Smooth muscle cell (in vitro differentiated cells): ENCODE results near the gene KRT24. TPM values are rescaled to one million over a fixed set of nuclear protein-coding genes. Genes with fewer than 3 reads are reported as not detected.
"Not testable (repeated sequence)": the region's sequence is repeated elsewhere in the genome, so short reads cannot be mapped to it uniquely, and the experiment has no call there.

Experiments used
- DNase-seq: peaks from one replicate; lab custom pipeline; 2025; ENCODE audit not compliant: unreplicated experiment; lab: John Stamatoyannopoulos, UW
- H2AFZ ChIP-seq: fragments of 200-600 bp; sonication (generic); 2 replicates; pipeline ENCODE4 v1.6.0; 2016; ENCODE audit warnings: antibody characterized with exemption, low read depth, mild to moderate bottlenecking
- H3F3A ChIP-seq: fragments of 200-600 bp; sonication (generic); 2 replicates; pipeline ENCODE4 v1.6.0; 2017; ENCODE audit warnings: antibody characterized with exemption, low read depth
- H3K27ac ChIP-seq: fragments of 200-600 bp; sonication (generic); 2 replicates; pipeline ENCODE4 v1.5.1; 2016; ENCODE audit warnings: low read depth, mild to moderate bottlenecking
- H3K27me3 ChIP-seq: fragments of 200-600 bp; sonication (generic); 2 replicates; pipeline ENCODE4 v1.6.1; 2016; ENCODE audit warnings: low read depth, mild to moderate bottlenecking
- H3K36me3 ChIP-seq: fragments of 200-600 bp; sonication (generic); 2 replicates; pipeline ENCODE4 v1.5.1; 2016; ENCODE audit warnings: low read depth
- H3K4me1 ChIP-seq: fragments of 200-600 bp; sonication (generic); 2 replicates; pipeline ENCODE4 v1.5.1; 2016; ENCODE audit warnings: low read depth
- H3K4me2 ChIP-seq: fragments of 200-600 bp; sonication (generic); 2 replicates; pipeline ENCODE4 v1.6.0; 2016; ENCODE audit warnings: mild to moderate bottlenecking
- H3K4me3 ChIP-seq: fragments of 200-600 bp; sonication (generic); 2 replicates; pipeline ENCODE4 v1.5.1; 2016; ENCODE audit warnings: mild to moderate bottlenecking
- H3K79me2 ChIP-seq: fragments of 200-600 bp; sonication (generic); 2 replicates; pipeline ENCODE4 v1.6.0; 2016; ENCODE audit warnings: low read depth, mild to moderate bottlenecking
- H3K9ac ChIP-seq: fragments of 200-600 bp; sonication (generic); 2 replicates; pipeline ENCODE4 v1.6.0; 2016; ENCODE audit warnings: low read depth
- H3K9me3 ChIP-seq: fragments of 200-600 bp; sonication (generic); replicated peaks from 2 replicates; pipeline ENCODE4 v1.5.1; 2016; ENCODE audit warnings: low read depth
- H4K20me1 ChIP-seq: fragments of 200-600 bp; sonication (generic); 2 replicates; pipeline ENCODE4 v1.6.0; 2016; ENCODE audit warnings: low read depth
- CTCF ChIP-seq: fragments of 200-600 bp; sonication (generic); IDR thresholded peaks from 2 replicates; pipeline ENCODE4 v1.5.1; 2017; ENCODE audit warnings: borderline replicate concordance, mild to moderate bottlenecking, antibody characterized with exemption; ENCODE audit not compliant: insufficient read depth, poor library complexity, severe bottlenecking
- WGBS: methylation state at CpG from one replicate; pipeline ENCODE4 v1.1.7; 2016; ENCODE audit warnings: low lambda C conversion rate; 5-methylcytosine and 5-hydroxymethylcytosine counted together
- polyA plus RNA-seq: library from polyadenylated mRNA; unstranded; fragments of >200 nt; fragmentation: Nextera tagmentation; extraction: Ambion mirVana; gene quantifications from 2 replicates; pipeline ENCODE4 v1.2.1, GENCODE V29; 2016
- total RNA-seq: library from RNA; depleted of rRNA; stranded (reverse); fragments of >200 nt; gene quantifications from 2 replicates; pipeline ENCODE4 v1.2.3, GENCODE V29; 2014

KRT24 gene
- total RNA-seq (not detected in 2 replicates), polyA plus RNA-seq (not detected in 2 replicates)

GRCh38 chr17:40703652-40704051 lies at the start of gene KRT24:
Gene KRT24, minus strand, starts transcription at chr17:40703752. Its CDS starts 59 bp downstream, at chr17:40703693.
- Histone ChIP-seq H3K9me3 (no peaks in the 10 kb centered on the region), H3K4me1 (no peaks in the 10 kb centered on the region), H3K36me3 (no peaks in the 10 kb centered on the region), H3K9ac (no peak within 1 kb of the TSS), H3F3A (no peaks in the 10 kb centered on the region), H4K20me1 (no peaks in the 10 kb centered on the region), H3K4me2 (no peak within 1 kb of the TSS), H3K79me2 (no peaks in the 10 kb centered on the region), H2AFZ (no peak within 1 kb of the TSS), H3K4me3 (no peak within 1 kb of the TSS), H3K27me3 (peaks cover 15% of the 10 kb centered on the region), H3K27ac (no peak within 1 kb of the TSS)
- no peak for DNase-seq
- no peak for TF ChIP-seq CTCF
- 66% methylated on average over 7 of the region's 7 CpGs for WGBS

GRCh38 chr17:40751065-40751464 lies 47.5 kb upstream of the KRT24 start:
- H3K27me3 ChIP-seq, result peaks cover 34% of the 10 kb centered on the region
- H3F3A ChIP-seq, result no peaks in the 10 kb centered on the region
- no peaks in the 10 kb centered on the region for H3K9me3 ChIP-seq
- H3K36me3 ChIP-seq, result no peaks in the 10 kb centered on the region
- TF ChIP-seq CTCF, result no peak
- DNase-seq, result no peak
- no peaks in the 10 kb centered on the region for H3K79me2 ChIP-seq
- no peak overlapping the region for H2AFZ ChIP-seq
- no peak overlapping the region for H3K27ac ChIP-seq
- WGBS, result 92% methylated on average over 14 of the region's 14 CpGs
- H3K9ac ChIP-seq, result no peak overlapping the region
- H3K4me1 ChIP-seq, result no peaks in the 10 kb centered on the region
- H3K4me2 ChIP-seq, result no peak overlapping the region
- H4K20me1 ChIP-seq, result no peaks in the 10 kb centered on the region
- H3K4me3 ChIP-seq, result no peak overlapping the region

- no peaks in the 10 kb centered on the region for H4K20me1 ChIP-seq
- no peaks in the 10 kb centered on the region for H3K9me3 ChIP-seq
- no peak for TF ChIP-seq CTCF
- H3K9ac ChIP-seq, result no peak overlapping the region
- H3K79me2 ChIP-seq, result no peaks in the 10 kb centered on the region
- H3K4me2 ChIP-seq, result no peak overlapping the region
- 94% methylated on average over 6 of the region's 6 CpGs for WGBS
- H3F3A ChIP-seq, result no peaks in the 10 kb centered on the region
- no peak overlapping the region for H3K27ac ChIP-seq
- DNase-seq, result no peak
- no peaks in the 10 kb centered on the region for H3K36me3 ChIP-seq
- no peak overlapping the region for H2AFZ ChIP-seq
- no peaks in the 10 kb centered on the region for H3K4me1 ChIP-seq
- no peak overlapping the region for H3K4me3 ChIP-seq
- H3K27me3 ChIP-seq, result peaks cover 37% of the 10 kb centered on the region
Measured at GRCh38 chr17:40750391-40750790, 46.8 kb upstream of the KRT24 start.

GRCh38 chr17:40748666-40749065 lies 45.1 kb upstream of the KRT24 start:
- not testable (repeated sequence) for H3K9me3 ChIP-seq, H4K20me1 ChIP-seq, H2AFZ ChIP-seq, H3K27ac ChIP-seq, H3K36me3 ChIP-seq, H3K4me2 ChIP-seq, H3K79me2 ChIP-seq, H3K9ac ChIP-seq, DNase-seq, H3K4me1 ChIP-seq, H3F3A ChIP-seq, H3K4me3 ChIP-seq
- peaks cover 37% of the 10 kb centered on the region for H3K27me3 ChIP-seq
- 80% methylated on average over 1 of the region's 1 CpG for WGBS
